ENCODE data around the gene RNASE8.

Gene RNASE8

DNA sequence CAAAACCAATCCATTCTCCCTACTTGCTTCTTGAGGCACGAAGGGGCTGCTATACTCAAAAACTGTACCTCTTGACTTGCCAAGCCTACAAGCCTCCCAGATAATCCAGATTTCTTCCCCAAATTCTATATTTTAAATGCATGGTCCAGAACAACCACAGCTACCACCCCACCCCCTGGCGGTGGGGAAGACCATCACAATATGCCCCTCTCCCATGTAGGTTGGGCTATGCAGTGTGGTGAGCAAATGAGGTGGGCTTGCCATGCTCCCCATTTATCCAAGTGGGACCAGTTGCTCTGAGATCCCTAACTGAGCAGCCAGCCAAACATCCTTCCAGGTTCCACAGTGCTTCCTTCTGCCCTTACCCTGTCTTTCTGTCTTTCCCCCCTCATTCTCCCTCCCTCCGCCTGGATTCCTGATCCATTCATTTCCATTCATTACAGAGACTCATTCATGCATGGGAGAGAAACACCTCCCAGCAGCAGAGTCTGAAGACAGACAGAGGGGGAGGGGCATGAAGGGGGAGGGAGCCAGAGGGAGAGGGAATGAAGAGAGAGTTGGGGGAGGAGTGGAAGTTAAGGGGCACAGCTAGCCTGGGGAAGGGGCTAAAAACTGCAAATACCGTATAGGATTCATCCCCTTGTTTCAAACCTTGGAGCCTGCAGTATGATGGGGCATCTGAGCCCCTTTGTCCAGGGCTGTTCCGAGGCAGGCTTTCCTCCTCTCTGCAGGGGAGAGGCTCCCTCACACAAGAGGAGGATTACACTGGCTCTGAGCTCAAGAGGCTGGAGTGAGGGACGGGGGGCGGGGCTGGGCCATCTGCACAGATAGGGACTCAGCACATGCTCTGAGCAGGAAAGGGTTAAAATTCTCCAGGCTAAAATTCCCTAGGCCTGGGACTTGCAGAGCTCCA is 36.4 kb downstream of the RNASE8 start:
- DNase-seq: no peak

DNA sequence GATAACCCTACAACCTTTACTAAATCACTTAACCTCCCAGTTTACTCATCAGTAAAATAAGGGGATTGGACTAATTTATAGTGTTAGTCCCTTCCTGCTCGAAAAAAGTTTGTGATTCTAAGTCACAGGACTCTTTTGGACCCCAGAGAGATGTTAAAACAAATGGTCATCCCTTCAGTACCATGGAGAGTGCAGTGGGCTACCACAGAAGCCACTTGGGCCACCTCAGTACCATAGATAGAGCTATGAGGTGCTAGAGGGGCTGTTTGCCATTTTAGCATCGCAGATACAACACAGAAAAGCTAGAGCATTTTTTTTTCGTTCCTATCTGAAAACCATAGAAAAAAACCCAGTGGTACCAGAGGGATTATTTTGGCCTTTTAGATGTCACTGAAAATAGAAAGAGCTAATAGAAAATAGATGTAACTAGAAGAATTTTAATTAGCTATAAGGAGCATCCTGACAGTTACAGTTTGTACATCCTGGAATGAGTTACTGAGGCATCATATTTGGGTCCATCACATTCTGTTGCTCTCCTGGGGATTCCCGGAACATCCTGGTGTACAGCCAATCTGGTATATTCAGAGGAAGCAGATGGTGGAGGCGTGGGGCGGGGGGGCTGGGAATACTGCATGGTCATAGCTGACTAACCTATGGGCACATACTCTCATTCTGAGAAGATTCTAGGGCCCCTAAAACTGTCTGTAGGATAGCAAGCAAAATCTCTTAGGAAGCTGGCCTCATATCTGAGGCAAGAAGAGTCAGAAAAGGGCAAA is 38.0 kb downstream of the RNASE8 start:
- no peak for DNase-seq

GRCh38 chr14:21096438-21096837 is 38.8 kb downstream of the RNASE8 start:
- DNase-seq: no peak

DNA sequence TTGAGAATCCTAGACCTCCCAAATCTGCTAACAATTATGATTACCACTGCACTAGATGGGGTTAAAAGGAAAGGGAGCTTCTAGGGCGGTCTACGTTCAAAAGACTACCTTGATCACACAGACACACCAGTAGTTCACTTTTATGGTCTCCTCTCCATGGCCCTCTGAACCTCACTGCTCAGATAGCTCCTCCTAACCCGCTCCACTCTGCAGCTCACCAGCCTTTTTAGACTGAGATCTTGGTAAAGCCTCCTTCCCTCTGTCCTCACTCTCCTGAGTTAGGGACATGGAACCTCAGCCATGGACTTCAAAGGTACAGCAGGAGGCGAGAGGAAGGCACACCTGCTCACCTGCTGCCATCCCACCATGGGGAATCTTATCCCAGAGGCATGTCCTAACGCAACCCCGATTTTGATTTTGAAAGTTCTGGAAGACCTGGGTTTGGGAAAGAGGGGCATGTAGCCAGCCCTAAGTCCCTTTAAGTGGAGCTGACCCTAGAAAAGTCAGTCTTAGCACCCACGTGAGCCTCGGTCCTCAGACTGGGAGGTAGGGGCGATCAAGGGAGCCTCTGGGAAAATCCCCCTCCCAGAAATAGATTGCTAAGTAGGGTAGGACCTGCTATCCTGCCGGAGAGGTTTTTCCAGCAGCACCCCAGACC is 39.5 kb downstream of the RNASE8 start:
- DNase-seq: no peak

DNA sequence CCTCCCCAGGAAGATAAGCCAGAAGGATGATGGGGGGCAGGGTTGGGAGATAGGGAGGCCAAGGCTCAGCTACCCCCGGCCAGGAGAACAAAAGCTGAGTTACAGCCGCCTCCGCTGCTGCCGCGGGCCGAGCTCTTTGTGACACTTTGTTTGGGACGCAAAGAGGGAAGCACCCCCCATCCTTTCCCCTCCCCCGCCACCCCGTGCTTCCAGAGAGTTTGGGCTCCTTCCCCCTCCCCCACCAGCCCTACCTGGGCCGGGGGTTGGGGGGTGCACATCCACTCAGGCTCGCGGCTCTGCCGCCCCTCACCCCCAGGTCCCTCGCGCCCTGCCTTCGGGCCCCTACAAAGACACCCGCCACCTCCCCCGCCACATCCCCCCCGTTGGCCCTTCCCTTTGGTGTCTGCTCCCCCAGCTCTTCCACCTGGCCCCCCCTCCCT is 40.0 kb downstream of the RNASE8 start:
- DNase-seq: no peak

- peak; percentile 48 for DNase-seq
Observed at GRCh38 chr14:21098076-21098891, 40.7 kb downstream of the RNASE8 start, which contains the start of gene ZNF219. Gene ZNF219, minus strand, starts transcription at chr14:21098655. Its CDS starts 5,064 bp downstream, at chr14:21093591.

DNA sequence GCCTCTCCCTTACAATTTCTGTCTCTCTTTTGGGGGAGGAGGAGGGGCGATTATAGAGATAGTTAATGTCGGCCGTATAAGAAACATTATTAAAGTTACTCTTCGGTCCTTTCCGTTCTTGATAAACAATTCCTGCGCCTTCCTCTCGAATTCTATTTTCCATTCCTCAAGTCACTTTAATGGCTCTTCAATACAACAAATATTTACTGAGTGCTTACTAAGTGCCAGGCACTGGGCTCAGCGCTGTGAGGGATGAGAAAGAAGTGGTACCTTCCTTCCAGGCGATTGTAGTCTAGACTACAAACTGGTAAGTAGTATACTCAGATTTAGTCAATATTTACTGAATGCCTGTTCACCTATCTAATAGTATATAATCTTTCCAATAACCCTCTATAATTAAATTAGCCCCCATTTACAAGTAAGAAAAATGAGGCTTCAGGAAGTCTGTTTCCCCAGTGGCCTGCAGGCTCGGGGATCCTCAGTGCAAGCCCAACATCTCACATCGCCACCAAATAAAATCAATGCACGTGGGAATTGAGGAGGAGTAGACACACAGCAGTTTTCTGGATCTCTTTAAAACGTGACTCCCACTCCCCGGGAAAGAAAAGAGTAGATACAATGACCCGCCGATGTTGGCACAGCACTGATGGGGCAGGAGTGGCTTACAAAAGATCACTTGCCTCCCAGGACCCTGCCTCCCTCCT is 41.4 kb downstream of the RNASE8 start:
- DNase-seq: no peak

DNA sequence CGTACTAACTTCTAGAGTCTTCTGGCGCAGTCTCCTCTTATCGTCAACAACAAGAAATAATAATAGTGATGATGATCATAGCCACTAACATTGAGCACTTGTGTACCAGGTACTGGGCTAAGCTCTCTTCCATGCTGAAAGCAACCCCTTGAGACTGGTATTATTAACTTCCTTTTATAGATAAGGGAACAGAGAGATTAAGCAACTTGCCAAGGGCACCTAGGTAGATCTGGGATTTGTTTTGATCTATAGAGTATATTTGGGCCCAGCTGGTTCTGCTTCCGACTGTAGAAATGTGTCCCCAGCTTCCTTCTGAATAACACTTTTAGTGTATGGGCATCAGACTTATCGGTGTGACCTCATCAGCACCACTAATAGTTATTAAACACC is 42.0 kb downstream of the RNASE8 start:
- no peak for DNase-seq

- DNase-seq: no peak
Observed at GRCh38 chr14:21100931-21101330, 43.3 kb downstream of the RNASE8 start, which contains the start of gene TMEM253. Gene TMEM253, plus strand, starts transcription at chr14:21101066. Its CDS starts 278 bp downstream, at chr14:21101344.

GRCh38 chr14:21101802-21102413 is 44.3 kb downstream of the RNASE8 start:
- DNase-seq: no peak

GRCh38 chr14:21102521-21103410 is 45.1 kb downstream of the RNASE8 start:
- DNase-seq: no peak

- no peak for DNase-seq
Observed at GRCh38 chr14:21103411-21103709, 45.7 kb downstream of the RNASE8 start.

DNA sequence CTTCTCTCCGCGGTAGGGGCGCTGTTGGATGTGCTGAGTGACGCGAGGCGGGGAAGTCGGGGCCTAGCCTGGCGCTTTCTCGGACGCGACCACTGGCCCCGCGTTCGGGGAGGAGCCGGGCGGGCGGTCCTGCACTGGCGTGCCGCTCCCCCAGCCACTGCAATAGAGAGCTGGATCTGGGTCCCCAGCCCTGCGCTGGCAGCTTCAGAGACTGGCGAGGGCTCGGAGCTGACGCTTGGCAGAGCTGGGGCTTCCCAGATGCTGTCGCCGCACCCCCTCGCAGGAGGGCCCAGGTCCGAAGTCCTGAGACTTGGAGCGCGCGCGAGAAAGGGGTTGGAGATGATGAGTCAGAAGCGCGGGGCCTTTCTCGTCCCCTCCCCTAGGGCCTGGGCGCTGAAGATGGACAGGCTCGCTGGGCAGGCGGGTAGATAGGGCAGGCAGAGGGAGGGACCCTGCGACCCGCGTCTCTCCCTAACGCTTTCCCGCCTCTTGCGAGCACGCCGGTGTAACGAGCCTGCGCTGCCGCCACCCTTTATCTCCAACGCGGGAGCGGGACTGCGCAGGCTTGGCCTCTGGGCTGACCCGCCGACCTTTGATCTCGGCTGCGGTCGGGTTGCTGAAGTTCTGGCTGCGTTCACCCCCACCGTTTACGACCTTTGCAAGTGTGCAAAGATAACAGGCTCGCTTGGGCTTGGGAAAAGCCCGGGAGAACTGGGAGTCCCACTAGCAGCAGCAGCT is 46.3 kb downstream of the RNASE8 start:
- DNase-seq: peak; percentile 72

DNA sequence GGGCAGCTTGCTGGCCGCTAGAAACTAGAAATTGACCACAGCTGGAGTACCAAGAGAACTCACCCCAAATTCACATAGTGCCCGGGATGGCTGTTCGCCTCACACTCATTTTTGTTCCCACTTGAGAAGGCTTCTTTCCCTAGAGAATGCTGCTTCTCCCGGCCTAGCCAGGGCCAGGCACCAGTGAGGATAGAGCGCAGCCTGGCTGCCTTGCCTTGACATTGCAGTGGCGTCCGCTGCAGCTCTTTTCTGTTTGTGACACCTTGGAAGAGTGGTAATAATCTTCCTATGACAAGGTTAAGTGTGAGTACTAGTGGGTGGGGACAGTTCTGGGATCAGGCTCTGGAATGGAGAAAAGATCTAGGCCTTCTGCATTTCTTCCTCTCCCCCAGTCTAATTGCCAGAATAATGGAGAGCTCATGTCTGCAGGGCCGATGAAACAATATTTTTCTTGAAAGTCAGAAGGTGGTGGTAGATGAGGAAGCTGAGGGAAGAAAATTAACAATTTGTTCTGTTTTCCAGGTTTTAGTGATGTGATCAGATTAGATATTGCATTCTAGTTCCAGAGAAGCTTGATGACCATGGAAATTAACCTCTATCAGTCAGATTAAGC is 46.9 kb downstream of the RNASE8 start:
- DNase-seq: no peak

- no peak for DNase-seq
Observed at GRCh38 chr14:21105095-21105494, 47.5 kb downstream of the RNASE8 start.

- no peak for DNase-seq
Observed at GRCh38 chr14:21106176-21106497, 48.5 kb downstream of the RNASE8 start.

DNA sequence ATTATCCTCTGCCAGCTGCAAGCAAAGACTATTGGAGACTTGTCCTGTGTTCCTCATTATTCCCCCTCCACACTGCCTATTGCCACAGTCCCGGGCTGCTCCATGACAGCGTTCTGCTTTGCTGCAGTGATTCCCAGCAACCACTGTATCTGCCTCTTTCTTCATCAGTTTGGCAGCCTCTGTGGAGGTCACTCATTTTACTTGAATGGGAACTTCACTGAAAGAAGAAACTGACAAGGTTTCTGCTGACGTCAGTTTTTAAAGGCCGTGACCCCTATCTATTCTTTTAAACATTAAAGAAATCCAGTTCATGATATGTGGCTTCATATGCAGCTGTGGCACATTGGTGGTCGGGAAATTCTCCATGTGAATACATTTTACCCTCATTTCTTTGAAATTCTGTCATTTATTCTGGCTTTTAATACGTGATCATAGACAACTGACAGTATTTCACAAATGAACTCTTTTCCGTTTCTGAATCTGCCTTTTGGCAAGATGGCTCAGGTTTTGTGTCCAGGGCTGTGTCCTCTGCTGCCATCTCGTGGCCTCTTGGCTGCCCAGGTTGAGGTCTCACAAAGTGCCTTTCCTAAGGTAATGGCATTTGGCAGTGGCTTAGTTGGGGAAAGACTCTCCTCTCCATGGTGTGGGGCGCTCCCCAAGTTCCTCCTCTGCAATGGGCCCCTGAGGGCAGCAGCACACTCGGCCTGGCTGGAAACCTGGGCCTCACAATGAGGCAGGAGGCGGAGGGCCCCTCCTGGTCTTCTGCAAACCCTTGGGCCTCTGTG is 49.1 kb downstream of the RNASE8 start:
- peak; percentile 20 for DNase-seq

DNA sequence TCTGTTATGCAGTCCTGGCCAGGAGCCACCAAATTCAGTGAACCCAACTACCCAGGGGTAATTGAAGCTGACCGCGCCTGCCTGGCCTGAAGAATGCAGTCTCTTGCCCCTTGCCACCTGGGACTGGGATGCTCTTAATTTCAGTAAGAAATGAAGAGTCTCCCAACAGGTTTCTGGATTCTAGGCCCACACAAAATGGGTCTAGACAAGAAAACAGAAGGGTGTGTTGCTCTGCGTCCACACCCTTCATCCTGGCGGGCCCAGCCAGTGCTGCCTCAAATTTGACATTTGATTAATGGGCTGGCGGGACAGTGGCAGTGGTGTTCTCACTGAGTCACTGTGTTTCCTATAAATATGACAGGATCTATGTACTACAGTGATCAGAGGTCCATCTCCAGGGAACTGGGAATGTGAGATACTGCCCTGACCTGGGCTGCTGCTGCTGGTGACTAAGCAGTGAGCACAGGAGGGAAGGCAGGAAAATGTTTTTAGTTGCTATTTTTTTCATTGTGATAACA is 49.7 kb downstream of the RNASE8 start:
- DNase-seq: no peak
